ENCODE data around the gene GMPR. TPM values are rescaled to one million over a fixed set of nuclear protein-coding genes. Genes with fewer than 3 reads are reported as not detected.

Gene GMPR
- total and polyA plus RNA-seq, 10 of the 15 experiments (the other 5 are each of a cell fraction or from before 2014, with no cell fraction given) = 0.15 to 1.8 (median 0.49) TPM; not detected in 1

DNA sequence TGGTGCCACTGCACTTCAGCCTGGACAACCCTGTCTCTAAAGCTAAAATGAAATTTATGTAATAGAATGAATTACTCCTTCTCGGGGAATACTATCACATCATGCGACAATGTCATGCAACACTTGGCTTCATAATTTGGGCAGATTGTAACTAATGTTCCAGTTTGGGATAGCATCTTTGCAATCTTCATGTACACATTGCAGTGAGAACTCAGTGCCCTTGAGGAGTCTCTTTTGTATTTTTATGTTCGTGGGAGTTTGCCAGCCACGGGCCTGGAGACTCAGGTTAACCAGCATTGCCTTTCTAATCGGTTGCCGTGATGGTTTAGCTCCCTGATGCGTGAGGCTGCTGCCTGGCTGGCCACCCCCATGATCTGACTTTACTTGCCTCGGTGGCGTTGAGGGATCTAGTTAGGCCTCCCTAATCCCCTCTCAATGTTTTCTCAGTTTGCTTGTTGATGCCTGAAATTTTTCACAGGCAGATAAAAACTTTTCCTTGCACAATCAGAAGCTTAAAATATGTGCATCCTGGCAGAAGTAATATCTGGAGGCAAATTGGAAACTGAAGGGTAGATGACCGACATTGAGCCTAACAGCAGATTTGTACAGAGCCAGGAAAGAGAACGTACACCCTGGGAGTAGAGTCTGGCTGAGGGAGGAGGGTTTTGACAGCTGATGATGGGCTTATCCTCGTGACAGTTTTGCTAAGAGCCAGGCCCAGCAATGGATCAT lies 2.4 kb downstream of the GMPR start:
- no peaks in the 10 kb centered on the region for H3K36me3 ChIP-seq (ENCODE audit: control insufficient read depth in 2 of 2, insufficient read depth in 2 of 2, low read length in 1 of 2)
- no peak overlapping the region for H3K27ac ChIP-seq (ENCODE audit: control insufficient read depth, insufficient read depth)
- no peaks in the 10 kb centered on the region for H3K79me2 ChIP-seq (ENCODE audit: control insufficient read depth, insufficient read depth, low read length)
- POLR2A ChIA-PET = interaction anchor here (1.0 kb wide), 1 partner anchor 8 kb away, joined by 4 read pairs; no protein-coding TSS in a partner anchor
- no peak for TF ChIP-seq HDGF (IDR thresholded peaks at IDR 0.05)
- TF ChIP-seq, protein P1, sequence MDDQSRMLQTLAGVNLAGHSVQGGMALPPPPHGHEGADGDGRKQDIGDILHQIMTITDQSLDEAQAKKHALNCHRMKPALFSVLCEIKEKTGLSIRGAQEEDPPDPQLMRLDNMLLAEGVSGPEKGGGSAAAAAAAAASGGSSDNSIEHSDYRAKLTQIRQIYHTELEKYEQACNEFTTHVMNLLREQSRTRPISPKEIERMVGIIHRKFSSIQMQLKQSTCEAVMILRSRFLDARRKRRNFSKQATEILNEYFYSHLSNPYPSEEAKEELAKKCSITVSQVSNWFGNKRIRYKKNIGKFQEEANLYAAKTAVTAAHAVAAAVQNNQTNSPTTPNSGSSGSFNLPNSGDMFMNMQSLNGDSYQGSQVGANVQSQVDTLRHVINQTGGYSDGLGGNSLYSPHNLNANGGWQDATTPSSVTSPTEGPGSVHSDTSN (IDR thresholded peaks at IDR 0.05; ENCODE audit: insufficient replicate concordance, low read depth, low read length) = no peak
- no peak for TF ChIP-seq PAX8 (IDR thresholded peaks at IDR 0.05)
- no peak for TF ChIP-seq HDAC6 (IDR thresholded peaks at IDR 0.05; ENCODE audit: unreplicated experiment)
- TF ChIP-seq, protein P2, sequence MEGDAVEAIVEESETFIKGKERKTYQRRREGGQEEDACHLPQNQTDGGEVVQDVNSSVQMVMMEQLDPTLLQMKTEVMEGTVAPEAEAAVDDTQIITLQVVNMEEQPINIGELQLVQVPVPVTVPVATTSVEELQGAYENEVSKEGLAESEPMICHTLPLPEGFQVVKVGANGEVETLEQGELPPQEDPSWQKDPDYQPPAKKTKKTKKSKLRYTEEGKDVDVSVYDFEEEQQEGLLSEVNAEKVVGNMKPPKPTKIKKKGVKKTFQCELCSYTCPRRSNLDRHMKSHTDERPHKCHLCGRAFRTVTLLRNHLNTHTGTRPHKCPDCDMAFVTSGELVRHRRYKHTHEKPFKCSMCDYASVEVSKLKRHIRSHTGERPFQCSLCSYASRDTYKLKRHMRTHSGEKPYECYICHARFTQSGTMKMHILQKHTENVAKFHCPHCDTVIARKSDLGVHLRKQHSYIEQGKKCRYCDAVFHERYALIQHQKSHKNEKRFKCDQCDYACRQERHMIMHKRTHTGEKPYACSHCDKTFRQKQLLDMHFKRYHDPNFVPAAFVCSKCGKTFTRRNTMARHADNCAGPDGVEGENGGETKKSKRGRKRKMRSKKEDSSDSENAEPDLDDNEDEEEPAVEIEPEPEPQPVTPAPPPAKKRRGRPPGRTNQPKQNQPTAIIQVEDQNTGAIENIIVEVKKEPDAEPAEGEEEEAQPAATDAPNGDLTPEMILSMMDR (IDR thresholded peaks at IDR 0.05 in 2 of 3, conservative IDR thresholded peaks at IDR 0.05 in 1 of 3; ENCODE audit: control insufficient read depth in 2 of 3, extremely low read depth in 1 of 3, insufficient read depth in 1 of 3, low read depth in 3 of 3, low read length in 3 of 3) = no peak
- no peak for TF ChIP-seq SMAD1 (IDR thresholded peaks at IDR 0.05; ENCODE audit: low read depth, partially characterized antibody)
- TF ChIP-seq CREM (IDR thresholded peaks at IDR 0.05; ENCODE audit: low read depth) = no peak
- no peak for TF ChIP-seq NR2C2 (IDR thresholded peaks at IDR 0.05; ENCODE audit: borderline replicate concordance, control insufficient read depth, insufficient read length, low read depth)
- no peak for TF ChIP-seq FOS (IDR thresholded peaks at IDR 0.05; ENCODE audit: borderline replicate concordance, extremely low read depth, insufficient read length)
- TF ChIP-seq, protein P3, sequence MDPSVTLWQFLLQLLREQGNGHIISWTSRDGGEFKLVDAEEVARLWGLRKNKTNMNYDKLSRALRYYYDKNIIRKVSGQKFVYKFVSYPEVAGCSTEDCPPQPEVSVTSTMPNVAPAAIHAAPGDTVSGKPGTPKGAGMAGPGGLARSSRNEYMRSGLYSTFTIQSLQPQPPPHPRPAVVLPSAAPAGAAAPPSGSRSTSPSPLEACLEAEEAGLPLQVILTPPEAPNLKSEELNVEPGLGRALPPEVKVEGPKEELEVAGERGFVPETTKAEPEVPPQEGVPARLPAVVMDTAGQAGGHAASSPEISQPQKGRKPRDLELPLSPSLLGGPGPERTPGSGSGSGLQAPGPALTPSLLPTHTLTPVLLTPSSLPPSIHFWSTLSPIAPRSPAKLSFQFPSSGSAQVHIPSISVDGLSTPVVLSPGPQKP (IDR thresholded peaks at IDR 0.05; ENCODE audit: low read depth, low read length) = no peak
- TF ChIP-seq EZH2 (IDR thresholded peaks at IDR 0.05; ENCODE audit: borderline replicate concordance, control insufficient read depth, low read depth, low read length) = no peak
- TF ChIP-seq ZZZ3 (IDR thresholded peaks at IDR 0.05; ENCODE audit: control insufficient read depth, insufficient read length, low read depth) = no peak
- TF ChIP-seq SIX5 (IDR thresholded peaks at IDR 0.05; ENCODE audit: low read depth, low read length, severe bottlenecking) = no peak
- TF ChIP-seq, protein P4, sequence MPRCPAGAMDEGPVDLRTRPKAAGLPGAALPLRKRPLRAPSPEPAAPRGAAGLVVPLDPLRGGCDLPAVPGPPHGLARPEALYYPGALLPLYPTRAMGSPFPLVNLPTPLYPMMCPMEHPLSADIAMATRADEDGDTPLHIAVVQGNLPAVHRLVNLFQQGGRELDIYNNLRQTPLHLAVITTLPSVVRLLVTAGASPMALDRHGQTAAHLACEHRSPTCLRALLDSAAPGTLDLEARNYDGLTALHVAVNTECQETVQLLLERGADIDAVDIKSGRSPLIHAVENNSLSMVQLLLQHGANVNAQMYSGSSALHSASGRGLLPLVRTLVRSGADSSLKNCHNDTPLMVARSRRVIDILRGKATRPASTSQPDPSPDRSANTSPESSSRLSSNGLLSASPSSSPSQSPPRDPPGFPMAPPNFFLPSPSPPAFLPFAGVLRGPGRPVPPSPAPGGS (IDR thresholded peaks at IDR 0.05; ENCODE audit: borderline replicate concordance, insufficient read depth, low read depth, low read length, poor library complexity, severe bottlenecking) = no peak
- no peak for TF ChIP-seq ESRRA (IDR thresholded peaks at IDR 0.05; ENCODE audit: low read length)
- RAD21 ChIA-PET (ENCODE audit: unreplicated experiment) = no interaction called here
- 84% methylated on average over 12 of the region's 12 CpGs for WGBS (ENCODE audit: insufficient coverage, insufficient replicate concordance, low lambda C conversion rate, missing lambda C conversion rate)
- H3K27me3 ChIP-seq (replicated peaks in 1 of 2; ENCODE audit: control insufficient read depth in 2 of 2, insufficient read depth in 2 of 2, low read length in 1 of 2) = peaks cover 1 to 5% of the 10 kb centered on the region in 2 experiments; a peak in 3 of 4 replicates
- H2AFZ ChIP-seq (ENCODE audit: control insufficient read depth, low read depth, low read length) = no peak overlapping the region
- no peak overlapping the region for H3K9ac ChIP-seq (ENCODE audit: control insufficient read depth, insufficient read depth, low read length)
- H3K4me1 ChIP-seq (ENCODE audit: control insufficient read depth, insufficient read depth, low read length) = peaks cover 24% of the 10 kb centered on the region
- CTCF ChIA-PET = interaction anchor here (1.1 to 1.6 kb wide), 2 partner anchors 11 to 30 kb away, joined by 3 to 5 read pairs; no protein-coding TSS in a partner anchor
- no peak for ATAC-seq
- no peak overlapping the region for H3K4me2 ChIP-seq (ENCODE audit: control insufficient read depth, insufficient read depth)
- no peaks in the 10 kb centered on the region; the same call in 1 of the 2 replicates for H4K20me1 ChIP-seq (ENCODE audit: control insufficient read depth, insufficient read depth)
- intact Hi-C loops (cut with micrococcal nuclease; ENCODE audit: unreplicated experiment) (no loop called here), in situ Hi-C loops (cut with MboI) (no loop called here)
- no peak overlapping the region for H3K4me3 ChIP-seq
- no peaks in the 10 kb centered on the region; the same call in 2 of the 3 replicates for H3K9me3 ChIP-seq (replicated peaks; ENCODE audit: control insufficient read depth, insufficient read depth, low read length)
- DNase-seq (ENCODE audit: low read depth, low spot score) = no peak
- no TSS peak for BruUV-seq (replicated peaks)
- SMC1A ChIA-PET (ENCODE audit: uncharacterized antibody, unreplicated experiment) = interaction anchor here (0.7 to 1.3 kb wide), 5 partner anchors 11 to 507 kb away, joined by 3 to 4 read pairs (median 3); no protein-coding TSS in a partner anchor
- FAIRE-seq = no peak
